ENCODE data around the gene COMP. TPM values are rescaled to one million over a fixed set of nuclear protein-coding genes. Genes with fewer than 3 reads are reported as not detected.

COMP gene
- total RNA-seq, 1 experiment from 2014 or later: 0.04 TPM

- no TSS peak for BruUV-seq (replicated peaks)
- intact Hi-C loops (cut with micrococcal nuclease): no loop called here
- Histone ChIP-seq H3K27me3 (ENCODE audit: low read length) (no peaks in the 10 kb centered on the region), H3K4me3 (ENCODE audit: low read length) (no peak overlapping the region), H3K27ac (ENCODE audit: low read length) (no peak overlapping the region), H3K9me3 (ENCODE audit: low read length) (no peaks in the 10 kb centered on the region), H4K20me1 (ENCODE audit: low read length) (no peaks in the 10 kb centered on the region), H3K9me2 (replicated peaks; ENCODE audit: low read length) (no peaks in the 10 kb centered on the region), H3K36me3 (ENCODE audit: low read depth, low read length) (no peaks in the 10 kb centered on the region), H2AFZ (ENCODE audit: low read length) (no peak overlapping the region), H3K9ac (ENCODE audit: low read length) (no peak overlapping the region), H3K4me2 (ENCODE audit: low read length) (no peak overlapping the region), H3K4me1 (ENCODE audit: insufficient read depth, low read length) (no peaks in the 10 kb centered on the region), H3K79me2 (ENCODE audit: low read length) (no peaks in the 10 kb centered on the region), H3F3A (ENCODE audit: low read length, unreplicated experiment) (no peaks in the 10 kb centered on the region)
- CTCF ChIA-PET: no interaction called here
- DNase-seq: no peak
- TF ChIP-seq EZH2phosphoT487 (IDR thresholded peaks at IDR 0.05; ENCODE audit: borderline replicate concordance, low read length) (no peak), EZH2 (IDR thresholded peaks at IDR 0.05; ENCODE audit: low read length, unreplicated experiment) (no peak)
- TF ChIP-seq, protein P1, sequence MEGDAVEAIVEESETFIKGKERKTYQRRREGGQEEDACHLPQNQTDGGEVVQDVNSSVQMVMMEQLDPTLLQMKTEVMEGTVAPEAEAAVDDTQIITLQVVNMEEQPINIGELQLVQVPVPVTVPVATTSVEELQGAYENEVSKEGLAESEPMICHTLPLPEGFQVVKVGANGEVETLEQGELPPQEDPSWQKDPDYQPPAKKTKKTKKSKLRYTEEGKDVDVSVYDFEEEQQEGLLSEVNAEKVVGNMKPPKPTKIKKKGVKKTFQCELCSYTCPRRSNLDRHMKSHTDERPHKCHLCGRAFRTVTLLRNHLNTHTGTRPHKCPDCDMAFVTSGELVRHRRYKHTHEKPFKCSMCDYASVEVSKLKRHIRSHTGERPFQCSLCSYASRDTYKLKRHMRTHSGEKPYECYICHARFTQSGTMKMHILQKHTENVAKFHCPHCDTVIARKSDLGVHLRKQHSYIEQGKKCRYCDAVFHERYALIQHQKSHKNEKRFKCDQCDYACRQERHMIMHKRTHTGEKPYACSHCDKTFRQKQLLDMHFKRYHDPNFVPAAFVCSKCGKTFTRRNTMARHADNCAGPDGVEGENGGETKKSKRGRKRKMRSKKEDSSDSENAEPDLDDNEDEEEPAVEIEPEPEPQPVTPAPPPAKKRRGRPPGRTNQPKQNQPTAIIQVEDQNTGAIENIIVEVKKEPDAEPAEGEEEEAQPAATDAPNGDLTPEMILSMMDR (conservative IDR thresholded peaks at IDR 0.05; ENCODE audit: low read depth, low read length): no peak
- no peak for ATAC-seq
- POLR2A ChIA-PET (ENCODE audit: unreplicated experiment): no interaction called here
These were observed 9.1 kb downstream of the COMP start for GRCh38 chr19:18781885-18782527.

DNA sequence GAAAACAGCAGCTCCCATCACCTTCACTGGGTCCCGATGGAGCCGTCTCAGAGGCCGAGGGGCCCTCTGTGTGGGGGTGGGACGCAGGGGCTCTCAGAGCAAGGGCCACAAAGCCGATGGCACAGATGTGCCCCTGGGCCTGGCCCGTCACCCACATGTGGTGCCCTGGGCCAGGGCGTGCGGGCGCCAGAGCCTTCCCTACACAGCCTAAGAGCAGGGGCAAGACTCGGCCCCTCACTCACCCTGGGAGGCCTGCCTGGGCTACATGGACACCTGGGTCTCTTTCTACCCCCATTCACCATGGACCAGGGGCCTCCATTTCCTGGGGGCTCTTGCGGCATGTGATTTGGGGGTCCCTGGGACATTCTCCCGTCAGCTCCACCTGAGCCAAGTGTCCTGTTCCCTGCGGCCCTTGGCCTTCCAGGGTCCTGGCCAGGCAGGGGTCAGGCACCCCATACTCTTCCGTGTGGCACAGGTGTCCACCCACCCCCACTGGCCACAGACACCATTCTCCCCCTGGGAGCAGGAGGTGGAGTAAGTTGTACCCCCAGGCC lies 10.0 kb downstream of the COMP start:
- no TSS peak for BruUV-seq (replicated peaks)
- Histone ChIP-seq H3K9ac (ENCODE audit: low read length) (no peak overlapping the region), H3F3A (ENCODE audit: low read length, unreplicated experiment) (no peaks in the 10 kb centered on the region), H4K20me1 (ENCODE audit: low read length) (no peaks in the 10 kb centered on the region), H3K4me3 (ENCODE audit: low read length) (no peak overlapping the region), H2AFZ (ENCODE audit: low read length) (no peak overlapping the region), H3K9me2 (replicated peaks; ENCODE audit: low read length) (no peaks in the 10 kb centered on the region), H3K27me3 (ENCODE audit: low read length) (no peaks in the 10 kb centered on the region), H3K4me2 (ENCODE audit: low read length) (no peak overlapping the region), H3K4me1 (ENCODE audit: insufficient read depth, low read length) (peaks cover 8% of the 10 kb centered on the region), H3K79me2 (ENCODE audit: low read length) (no peaks in the 10 kb centered on the region), H3K9me3 (ENCODE audit: low read length) (no peaks in the 10 kb centered on the region), H3K27ac (ENCODE audit: low read length) (no peak overlapping the region), H3K36me3 (ENCODE audit: low read depth, low read length) (no peaks in the 10 kb centered on the region)
- ATAC-seq: no peak
- DNase-seq: no peak
- TF ChIP-seq, protein P1 (conservative IDR thresholded peaks at IDR 0.05; ENCODE audit: low read depth, low read length): no peak
- no peak for TF ChIP-seq EZH2 (IDR thresholded peaks at IDR 0.05; ENCODE audit: low read length, unreplicated experiment)
- no peak for TF ChIP-seq EZH2phosphoT487 (IDR thresholded peaks at IDR 0.05; ENCODE audit: borderline replicate concordance, low read length)
- ChIA-PET POLR2A (ENCODE audit: unreplicated experiment) (interaction anchor here (0.6 kb wide), 1 partner anchor 81 kb away, joined by 3 read pairs; no protein-coding TSS in a partner anchor), CTCF (no interaction called here)
- intact Hi-C loops (cut with micrococcal nuclease): no loop called here

- no TSS peak for BruUV-seq (replicated peaks)
- no peaks in the 10 kb centered on the region for H3K79me2 ChIP-seq (ENCODE audit: low read length)
- no peaks in the 10 kb centered on the region for H4K20me1 ChIP-seq (ENCODE audit: low read length)
- DNase-seq (no peak), ATAC-seq (no peak)
- H3K9me3 ChIP-seq (ENCODE audit: low read length): no peaks in the 10 kb centered on the region
- CTCF ChIA-PET: no interaction called here
- no peaks in the 10 kb centered on the region for H3F3A ChIP-seq (ENCODE audit: low read length, unreplicated experiment)
- intact Hi-C loops (cut with micrococcal nuclease): no loop called here
- H3K27me3 ChIP-seq (ENCODE audit: low read length): no peaks in the 10 kb centered on the region
- H2AFZ ChIP-seq (ENCODE audit: low read length): no peak overlapping the region
- H3K36me3 ChIP-seq (ENCODE audit: low read depth, low read length): no peaks in the 10 kb centered on the region
- H3K9me2 ChIP-seq (replicated peaks; ENCODE audit: low read length): no peaks in the 10 kb centered on the region
- no peak overlapping the region for H3K4me3 ChIP-seq (ENCODE audit: low read length)
- no peak overlapping the region for H3K27ac ChIP-seq (ENCODE audit: low read length)
- no peak overlapping the region for H3K4me2 ChIP-seq (ENCODE audit: low read length)
- POLR2A ChIA-PET (ENCODE audit: unreplicated experiment): interaction anchor here (0.6 kb wide), 1 partner anchor 82 kb away, joined by 3 read pairs; no protein-coding TSS in a partner anchor
- TF ChIP-seq EZH2phosphoT487 (IDR thresholded peaks at IDR 0.05; ENCODE audit: borderline replicate concordance, low read length) (no peak), EZH2 (IDR thresholded peaks at IDR 0.05; ENCODE audit: low read length, unreplicated experiment) (no peak)
- TF ChIP-seq, protein P1 (conservative IDR thresholded peaks at IDR 0.05; ENCODE audit: low read depth, low read length): no peak; the same call in 1 of the 2 replicates
- peaks cover 12% of the 10 kb centered on the region for H3K4me1 ChIP-seq (ENCODE audit: insufficient read depth, low read length)
- no peak overlapping the region for H3K9ac ChIP-seq (ENCODE audit: low read length)
These were observed 10.5 kb downstream of the COMP start for GRCh38 chr19:18780631-18781030.
